IMR-90 (cell line): Measurements from ENCODE around the gene PLAAT3. TPM values are rescaled to one million over a fixed set of nuclear protein-coding genes. Genes with fewer than 3 reads are reported as not detected.
"Not testable (repeated sequence)": the region's sequence is repeated elsewhere in the genome, so short reads cannot be mapped to it uniquely, and the experiment has no call there.

Source experiments
- ATAC-seq: fragments of 200-7000 bp; cut with Tn5 transposase; 2 replicates; pipeline ENCODE4 v1.9.1; 2020; ENCODE audit warnings: low read depth, mild to moderate bottlenecking, moderate library complexity
- BruUV-seq: library from RNA; stranded (reverse); fragments of 400-500 nt; replicated peaks from 2 replicates; lab custom pipeline; 2021; lab: Mats Ljungman, UMichigan
- CTCF ChIA-PET: fragments of 300-600 bp; formaldehyde crosslinking; extraction: SDS; loops from one replicate; lab custom pipeline; 2021; ENCODE audit warnings: antibody characterized with exemption; lab: Yijun Ruan, JAX
- POLR2A ChIA-PET: fragments of 300-600 bp; sonication (Branson Sonifier 250); formaldehyde crosslinking; loops from one replicate; lab custom pipeline; 2022; ENCODE audit warnings: antibody characterized with exemption; ENCODE audit not compliant: unreplicated experiment; lab: Charles Lee
- DNase-seq: peaks from one replicate; pipeline ENCODE4 v3.0.0; 2013
- H2AFZ ChIP-seq: replicated peaks from 2 replicates; pipeline ENCODE3; 2013; ENCODE audit warnings: low read length, mild to moderate bottlenecking; ENCODE audit not compliant: poor library complexity
- H2AK5ac ChIP-seq: 2 replicates; pipeline ENCODE4 v1.6.1; 2013; ENCODE audit warnings: low read depth, low read length, inconsistent platforms
- H2AK9ac ChIP-seq: replicated peaks from 2 replicates; pipeline ENCODE3; 2013; ENCODE audit warnings: mild to moderate bottlenecking, low read depth, low read length, moderate library complexity; ENCODE audit not compliant: poor library complexity
- H2BK120ac ChIP-seq: 2 replicates; pipeline ENCODE4 v1.6.1; 2013; ENCODE audit warnings: low read depth, low read length, inconsistent platforms
- H2BK15ac ChIP-seq: 3 replicates; pipeline ENCODE4 v1.6.1; 2013; ENCODE audit warnings: low read depth, low read length, inconsistent platforms
- H2BK20ac ChIP-seq: 2 replicates; pipeline ENCODE4 v1.6.1; 2013; ENCODE audit warnings: low read depth, mild to moderate bottlenecking, inconsistent platforms, low read length, moderate library complexity
- H2BK5ac ChIP-seq: 2 replicates; pipeline ENCODE4 v1.6.1; 2013; ENCODE audit warnings: mild to moderate bottlenecking, low read depth, low read length, inconsistent platforms; ENCODE audit not compliant: poor library complexity, severe bottlenecking
- H3K14ac ChIP-seq: replicated peaks from 2 replicates; pipeline ENCODE4 v1.6.1; 2013; ENCODE audit warnings: low read depth, low read length, inconsistent platforms
- H3K18ac ChIP-seq: 2 replicates; pipeline ENCODE4 v1.6.1; 2013; ENCODE audit warnings: low read depth, low read length, control low read depth
- H3K23ac ChIP-seq: 2 replicates; pipeline ENCODE4 v1.6.1; 2013; ENCODE audit warnings: low read depth, low read length, inconsistent platforms
- H3K27ac ChIP-seq: 2 replicates; pipeline ENCODE4 v1.5.1; 2013; ENCODE audit warnings: mild to moderate bottlenecking, control low read depth, low read length; ENCODE audit not compliant: insufficient read depth
- H3K27me3 ChIP-seq: 2 replicates; pipeline ENCODE4 v1.6.1; 2013; ENCODE audit warnings: low read length; ENCODE audit not compliant: control insufficient read depth, insufficient read depth
- H3K36me3 ChIP-seq: 2 replicates; pipeline ENCODE4 v1.6.1; 2013; ENCODE audit warnings: low read length, mixed read lengths; ENCODE audit not compliant: control insufficient read depth, insufficient read depth
- H3K4ac ChIP-seq: 2 replicates; pipeline ENCODE4 v1.6.1; 2013; ENCODE audit warnings: low read depth, low read length, inconsistent platforms
- H3K4me1 ChIP-seq: 2 replicates; pipeline ENCODE4 v1.6.1; 2013; ENCODE audit warnings: low read length, mixed read lengths; ENCODE audit not compliant: control insufficient read depth, insufficient read depth
- H3K4me2 ChIP-seq: 2 replicates; pipeline ENCODE4 v1.6.1; 2013; ENCODE audit warnings: low read depth, mild to moderate bottlenecking, control low read depth, low read length, moderate library complexity
- H3K4me3 ChIP-seq: 2 replicates; pipeline ENCODE4 v1.5.1; 2013; ENCODE audit warnings: low read depth, mild to moderate bottlenecking, control low read depth, low read length, moderate library complexity; ENCODE audit not compliant: insufficient read depth
- H3K56ac ChIP-seq: 2 replicates; pipeline ENCODE4 v1.6.1; 2013; ENCODE audit warnings: low read length, inconsistent platforms; ENCODE audit not compliant: insufficient read depth; ENCODE audit errors: extremely low read depth
- H3K79me1 ChIP-seq, 2 experiments: 2 replicates each; pipeline ENCODE4 v1.6.1; 2013; ENCODE audit warnings: low read length in 2 of 2, inconsistent platforms in 1 of 2, low read depth in 1 of 2
- H3K9ac ChIP-seq: 2 replicates; pipeline ENCODE4 v1.6.1; 2013; ENCODE audit warnings: low read depth, low read length, control low read depth
- H3K9me1 ChIP-seq: 2 replicates; pipeline ENCODE4 v1.6.1; 2013; ENCODE audit warnings: low read length, inconsistent platforms; ENCODE audit not compliant: insufficient read depth
- H3K9me3 ChIP-seq: 2 replicates; pipeline ENCODE4 v1.6.1; 2013; ENCODE audit warnings: low read length; ENCODE audit not compliant: control insufficient read depth, insufficient read depth
- H4K20me1 ChIP-seq: 2 replicates; pipeline ENCODE4 v1.6.1; 2013; ENCODE audit warnings: low read length, inconsistent platforms; ENCODE audit not compliant: insufficient read depth
- H4K5ac ChIP-seq: 2 replicates; pipeline ENCODE4 v1.6.1; 2013; ENCODE audit warnings: mild to moderate bottlenecking, low read depth, low read length, control low read depth
- H4K8ac ChIP-seq, 2 experiments: 2 replicates each; pipeline ENCODE4 v1.6.1; 2013; ENCODE audit warnings: low read depth in 2 of 2, low read length in 2 of 2, control low read depth in 1 of 2, inconsistent platforms in 1 of 2
- H4K91ac ChIP-seq: 2 replicates; pipeline ENCODE4 v1.6.1; 2013; ENCODE audit warnings: low read depth, low read length, inconsistent platforms; ENCODE audit not compliant: insufficient read depth
- WGBS, 2 experiments: methylation state at CpG; one replicate each; pipeline versions ENCODE4 v1.1.5 to v1.1.7; 2013; ENCODE audit warnings: missing lambda C conversion rate in 2 of 2; ENCODE audit not compliant: insufficient read length in 1 of 2; ENCODE audit errors: extremely low coverage in 2 of 2; 5-methylcytosine and 5-hydroxymethylcytosine counted together
- dilution Hi-C: fragments of 300-500 bp; cut with HindIII; formaldehyde crosslinking; loops from one replicate; pipeline ENCODE4 v1.14.3; 2018; ENCODE audit warnings: low sequenced_read_pairs; ENCODE audit not compliant: unreplicated experiment
- in situ Hi-C: fragments of 300-500 bp; cut with MboI; formaldehyde crosslinking; loops from 3 replicates; pipeline ENCODE4 v1.14.3; 2019; ENCODE audit warnings: low sequenced_read_pairs, inconsistent platforms, mixed read lengths
- intact Hi-C: fragments of 100-400 bp; cut with micrococcal nuclease; formaldehyde crosslinking; loops from 2 replicates; pipeline ENCODE4 v1.10.0; 2022
- polyA plus RNA-seq, 3 experiments: library from polyadenylated mRNA; depleted of rRNA; stranded (reverse); fragments of >200 nt; gene quantifications; 2 replicates each; pipeline ENCODE4 v1.2.3, GENCODE V29; 2012; ENCODE audit warnings: low replicate concordance in 1 of 3
- total RNA-seq: library from RNA; depleted of rRNA; stranded (reverse); fragments of >200 nt; gene quantifications from 2 replicates; pipeline ENCODE4 v1.2.3, GENCODE V29; 2012

Gene PLAAT3
- total and polyA plus RNA-seq, 2 of the 4 experiments (the other 2 are of a cell fraction) = 3.2 to 3.9 TPM

GRCh38 chr11:63550156-63550700 is 64.0 kb downstream of the PLAAT3 start:
- in situ Hi-C loops, H3K4me2 ChIP-seq, H3K14ac ChIP-seq, POLR2A ChIA-PET, H3K9ac ChIP-seq, H3K56ac ChIP-seq, H2AK9ac ChIP-seq, H4K5ac ChIP-seq, H2BK20ac ChIP-seq, DNase-seq, H4K91ac ChIP-seq, H3K4ac ChIP-seq, H2BK5ac ChIP-seq, H3K9me1 ChIP-seq, dilution Hi-C loops, H4K8ac ChIP-seq, H4K20me1 ChIP-seq, H3K23ac ChIP-seq, H2AFZ ChIP-seq, H2BK120ac ChIP-seq, BruUV-seq, H3K27ac ChIP-seq, H2BK15ac ChIP-seq, H3K36me3 ChIP-seq, H3K79me1 ChIP-seq, CTCF ChIA-PET, H2AK5ac ChIP-seq, H3K18ac ChIP-seq, ATAC-seq, intact Hi-C loops, H3K9me3 ChIP-seq, H3K4me3 ChIP-seq, H3K4me1 ChIP-seq: not testable (repeated sequence)
- peaks cover 11% of the 10 kb centered on the region for H3K27me3 ChIP-seq
- WGBS, 2 experiments = 90% methylated on average over 6 of the region's 31 CpGs; no CpG with 5 or more reads in 1 of the 2 experiments
